NB4 (cell line): ENCODE measurements around the gene HAAO.

Experiments
- CTCF ChIP-seq: IDR thresholded peaks from one replicate; pipeline ENCODE4 v1.5.1; 2012; ENCODE audit warnings: low read depth, low read length
- POLR2A ChIP-seq: IDR thresholded peaks from 2 replicates; pipeline ENCODE4 v1.6.1; 2011; ENCODE audit warnings: mild to moderate bottlenecking; ENCODE audit not compliant: insufficient read length; ENCODE audit errors: extremely low read depth

- no peak for TF ChIP-seq POLR2A
- no peak for TF ChIP-seq CTCF
Measured at GRCh38 chr2:42800981-42801380, 8.6 kb upstream of the HAAO start.
